HepG2 (cell line): Measurements from ENCODE around the gene MAP3K3. TPM values are rescaled to one million over a fixed set of nuclear protein-coding genes. Genes with fewer than 3 reads are reported as not detected.
A peak's percentile ranks its signal among the peaks of the same experiment; 100 is the strongest.

ENCODE experiments used
- ASH2L ChIP-seq: fragments of 300-600, 200-600 bp; sonication (generic); IDR thresholded peaks from 2 replicates; pipeline ENCODE4 v1.7.0; 2017; ENCODE audit warnings: low read depth, mild to moderate bottlenecking, moderate library complexity, mixed read lengths, low read length; ENCODE audit not compliant: insufficient read length
- ATM ChIP-seq: fragments of 450-650 bp; IDR thresholded peaks from 2 replicates; pipeline ENCODE4 v1.7.1; 2017; ENCODE audit warnings: mild to moderate bottlenecking, borderline replicate concordance
- BRCA1 ChIP-seq: sonication (generic); formaldehyde crosslinking; IDR thresholded peaks from 2 replicates; pipeline ENCODE4 v1.4.0; 2020; ENCODE audit warnings: missing genetic modification reagents
- FOXP1 ChIP-seq, 2 experiments: fragments of 450-650 bp in 1 of 2; IDR thresholded peaks; 2 replicates each; pipeline ENCODE4 v1.6.1; 2017 to 2018; ENCODE audit warnings: antibody characterized with exemption in 1 of 2
- HES4 ChIP-seq: sonication (generic); formaldehyde crosslinking; IDR thresholded peaks from 2 replicates; pipeline ENCODE4 v1.9.0; 2021; ENCODE audit warnings: mild to moderate bottlenecking, missing genetic modification reagents, borderline replicate concordance
- HOXA5 ChIP-seq: sonication (generic); formaldehyde crosslinking; IDR thresholded peaks from 2 replicates; pipeline ENCODE4 v1.4.0; 2020; ENCODE audit warnings: missing genetic modification reagents
- KDM2A ChIP-seq: sonication (generic); formaldehyde crosslinking; IDR thresholded peaks from 2 replicates; pipeline ENCODE4 v1.4.0; 2020; ENCODE audit warnings: low read depth, missing genetic modification reagents, borderline replicate concordance
- KLF13 ChIP-seq: sonication (generic); formaldehyde crosslinking; IDR thresholded peaks from 2 replicates; pipeline ENCODE4 v1.4.0; 2020; ENCODE audit warnings: mild to moderate bottlenecking, missing genetic modification reagents
- KLF15 ChIP-seq: sonication (generic); formaldehyde crosslinking; IDR thresholded peaks from 2 replicates; pipeline ENCODE4 v1.8.1; 2023; ENCODE audit warnings: borderline replicate concordance, mild to moderate bottlenecking, inconsistent platforms, missing genetic modification reagents, mixed read lengths
- MAFF ChIP-seq: IDR thresholded peaks from 2 replicates; pipeline ENCODE4 v1.6.1; 2011; ENCODE audit warnings: low read depth, low read length, improper control_type of control experiment
- PHF21A ChIP-seq: sonication (generic); formaldehyde crosslinking; IDR thresholded peaks from 2 replicates; pipeline ENCODE4 v1.5.0; 2020; ENCODE audit warnings: mild to moderate bottlenecking, missing genetic modification reagents
- REL ChIP-seq: sonication (generic); formaldehyde crosslinking; conservative IDR thresholded peaks from 2 replicates; pipeline ENCODE4 v1.8.0; 2022; ENCODE audit warnings: mild to moderate bottlenecking, missing genetic modification reagents, moderate library complexity
- TRIM24 ChIP-seq: sonication (generic); formaldehyde crosslinking; IDR thresholded peaks from 2 replicates; pipeline ENCODE4 v1.8.0; 2022; ENCODE audit warnings: mild to moderate bottlenecking, missing genetic modification reagents
- U2AF1 ChIP-seq: fragments of 200-400 bp; formaldehyde crosslinking; optimal IDR thresholded peaks from 2 replicates; pipeline ENCODE3; 2017; ENCODE audit warnings: mild to moderate bottlenecking, low read depth, low read length
- ZBTB38 ChIP-seq: sonication (generic); formaldehyde crosslinking; IDR thresholded peaks from 2 replicates; pipeline ENCODE4 v1.5.1; 2020; ENCODE audit warnings: mild to moderate bottlenecking, missing genetic modification reagents
- ZFP36 ChIP-seq: fragments of 150-350 bp; IDR thresholded peaks from 2 replicates; pipeline ENCODE4 v1.6.1; 2018; ENCODE audit warnings: borderline replicate concordance, low read length, low read depth; ENCODE audit not compliant: partially characterized antibody
- ZFP82 ChIP-seq: sonication (generic); formaldehyde crosslinking; IDR thresholded peaks from 2 replicates; pipeline ENCODE4 v1.5.1; 2020; ENCODE audit warnings: mild to moderate bottlenecking, missing genetic modification reagents, borderline replicate concordance
- ZMYM4 ChIP-seq: sonication (generic); formaldehyde crosslinking; IDR thresholded peaks from 2 replicates; pipeline ENCODE4 v1.8.1; 2023; ENCODE audit warnings: mild to moderate bottlenecking, missing genetic modification reagents
- ZNF121 ChIP-seq: sonication (generic); formaldehyde crosslinking; IDR thresholded peaks from 2 replicates; pipeline ENCODE4 v1.5.0; 2020; ENCODE audit warnings: mild to moderate bottlenecking, missing genetic modification reagents
- ZNF24 ChIP-seq: fragments of 450-650 bp; IDR thresholded peaks from 2 replicates; pipeline ENCODE4 v1.6.1; 2017; ENCODE audit warnings: antibody characterized with exemption, mild to moderate bottlenecking
- ZNF652 ChIP-seq: IDR thresholded peaks from 2 replicates; pipeline ENCODE4 v1.6.1; 2016; ENCODE audit warnings: low read depth, borderline replicate concordance
- ZNF737 ChIP-seq: sonication (generic); formaldehyde crosslinking; IDR thresholded peaks from 2 replicates; pipeline ENCODE4 v1.5.0; 2020; ENCODE audit warnings: missing genetic modification reagents, mild to moderate bottlenecking, borderline replicate concordance
- polyA plus RNA-seq, 8 experiments: library from polyadenylated mRNA; depleted of rRNA in 3 of 8; stranded (reverse) in 7 of 8; unstranded in 1 of 8; fragments of >200 nt; fragmentation: Illumina TruSeq in 4 of 8; extraction: Trizol in 4 of 8; gene quantifications; 2 replicates each; pipeline versions ENCODE4 v1.2.1 to v1.2.3, GENCODE V29; 2011 to 2016; ENCODE audit warnings: low read depth in 4 of 8, missing spikeins in 1 of 8, mixed read lengths in 1 of 8; ENCODE audit not compliant: insufficient read depth in 1 of 8
- total RNA-seq, 5 experiments: library from RNA; depleted of rRNA; stranded (reverse); fragments of >200 nt; fragmentation: Illumina TruSeq; extraction: Trizol; gene quantifications; 2 replicates each; pipeline ENCODE4 v1.2.3, GENCODE V29; 2016; ENCODE audit warnings: low read depth in 1 of 5
- TF ChIP-seq, protein P1 (sequence below): sonication (generic); formaldehyde crosslinking; IDR thresholded peaks from 2 replicates; pipeline ENCODE4 v1.5.0; 2020; ENCODE audit warnings: missing genetic modification reagents
- TF ChIP-seq, protein P2 (sequence below): sonication (generic); formaldehyde crosslinking; IDR thresholded peaks from 2 replicates; pipeline ENCODE4 v1.5.0; 2020; ENCODE audit warnings: mild to moderate bottlenecking, missing genetic modification reagents, borderline replicate concordance
- TF ChIP-seq, protein P3 (sequence below): sonication (generic); formaldehyde crosslinking; IDR thresholded peaks from 2 replicates; pipeline ENCODE4 v1.8.1; 2022; ENCODE audit warnings: mild to moderate bottlenecking, missing genetic modification reagents

MAP3K3 gene
- total and polyA plus RNA-seq, 2 of the 13 experiments (the other 11 are each of a cell fraction or from before 2014, with no cell fraction given) = 17.7 to 21.8 TPM

DNA sequence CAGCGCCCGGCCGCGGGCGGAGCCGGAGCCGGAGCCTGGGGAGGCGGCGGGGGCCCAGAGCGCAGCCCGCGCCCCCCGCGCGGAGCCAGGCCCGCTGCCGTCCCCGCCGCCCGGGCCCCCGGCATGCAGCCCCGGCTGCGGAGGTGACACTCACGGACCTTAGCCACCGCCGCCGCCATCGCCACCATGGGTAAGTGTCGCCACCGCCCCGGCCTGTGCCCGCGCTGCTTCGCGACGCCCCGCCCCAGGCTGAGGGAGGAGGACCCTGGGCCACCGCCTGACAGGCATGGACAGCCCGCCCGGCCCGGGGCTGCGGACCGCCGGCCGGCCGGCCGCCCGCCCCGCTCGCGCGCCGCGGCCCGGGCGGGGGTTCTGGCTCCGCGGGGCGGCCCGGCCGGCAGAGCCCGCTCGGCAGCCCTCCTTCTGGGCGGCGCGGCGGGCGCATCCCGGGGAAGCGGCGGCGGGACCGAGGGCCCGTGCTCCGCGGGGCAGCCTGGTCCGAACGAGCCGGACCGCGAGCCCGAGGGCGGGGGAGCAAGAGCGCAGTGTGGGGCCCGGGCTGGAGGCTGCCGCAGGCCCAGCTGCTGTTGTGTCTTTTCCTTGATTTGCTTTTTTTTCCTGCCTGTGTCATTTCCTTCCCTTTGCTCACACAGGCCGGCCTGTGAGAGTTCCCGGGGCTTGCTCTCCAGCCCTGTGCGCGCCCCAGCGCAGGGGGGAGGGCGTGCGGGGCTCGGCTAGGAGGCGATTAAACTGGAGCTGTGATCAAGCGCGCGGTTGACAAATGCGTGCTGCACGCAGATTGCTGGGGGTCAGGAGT lies 565 bp downstream of the MAP3K3 start (continued):
- no peak for TF ChIP-seq BRCA1 (CRISPR knock-in tag)
- TF ChIP-seq ZMYM4 = no peak
- TF ChIP-seq ZNF737 (CRISPR knock-in tag) = no peak
- TF ChIP-seq, protein P1, sequence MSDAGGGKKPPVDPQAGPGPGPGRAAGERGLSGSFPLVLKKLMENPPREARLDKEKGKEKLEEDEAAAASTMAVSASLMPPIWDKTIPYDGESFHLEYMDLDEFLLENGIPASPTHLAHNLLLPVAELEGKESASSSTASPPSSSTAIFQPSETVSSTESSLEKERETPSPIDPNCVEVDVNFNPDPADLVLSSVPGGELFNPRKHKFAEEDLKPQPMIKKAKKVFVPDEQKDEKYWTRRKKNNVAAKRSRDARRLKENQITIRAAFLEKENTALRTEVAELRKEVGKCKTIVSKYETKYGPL (CRISPR knock-in tag) = no peak
- TF ChIP-seq ASH2L = peak; percentile 65
- no peak for TF ChIP-seq ZNF24
- no peak for TF ChIP-seq ZBTB38 (CRISPR knock-in tag)
- TF ChIP-seq TRIM24 (CRISPR knock-in tag) = no peak
- TF ChIP-seq KLF15 (CRISPR knock-in tag) = no peak
- no peak for TF ChIP-seq ZNF652 (CRISPR knock-in tag)
- TF ChIP-seq HES4 = peak; percentile 60; the same call in 1 of the 2 replicates
- no peak for TF ChIP-seq HOXA5 (CRISPR knock-in tag)
- TF ChIP-seq ZFP36 = no peak
- TF ChIP-seq ZNF121 (CRISPR knock-in tag) = no peak
- TF ChIP-seq PHF21A = no peak
- no peak for TF ChIP-seq ATM
- TF ChIP-seq FOXP1 (IDR thresholded peaks at IDR 0.05) = no peak
- TF ChIP-seq FOXP1 (CRISPR knock-in tag; IDR thresholded peaks at IDR 0.05) = no peak
- no peak for TF ChIP-seq MAFF
- no peak for TF ChIP-seq U2AF1
- no peak for TF ChIP-seq REL
- TF ChIP-seq, protein P2, sequence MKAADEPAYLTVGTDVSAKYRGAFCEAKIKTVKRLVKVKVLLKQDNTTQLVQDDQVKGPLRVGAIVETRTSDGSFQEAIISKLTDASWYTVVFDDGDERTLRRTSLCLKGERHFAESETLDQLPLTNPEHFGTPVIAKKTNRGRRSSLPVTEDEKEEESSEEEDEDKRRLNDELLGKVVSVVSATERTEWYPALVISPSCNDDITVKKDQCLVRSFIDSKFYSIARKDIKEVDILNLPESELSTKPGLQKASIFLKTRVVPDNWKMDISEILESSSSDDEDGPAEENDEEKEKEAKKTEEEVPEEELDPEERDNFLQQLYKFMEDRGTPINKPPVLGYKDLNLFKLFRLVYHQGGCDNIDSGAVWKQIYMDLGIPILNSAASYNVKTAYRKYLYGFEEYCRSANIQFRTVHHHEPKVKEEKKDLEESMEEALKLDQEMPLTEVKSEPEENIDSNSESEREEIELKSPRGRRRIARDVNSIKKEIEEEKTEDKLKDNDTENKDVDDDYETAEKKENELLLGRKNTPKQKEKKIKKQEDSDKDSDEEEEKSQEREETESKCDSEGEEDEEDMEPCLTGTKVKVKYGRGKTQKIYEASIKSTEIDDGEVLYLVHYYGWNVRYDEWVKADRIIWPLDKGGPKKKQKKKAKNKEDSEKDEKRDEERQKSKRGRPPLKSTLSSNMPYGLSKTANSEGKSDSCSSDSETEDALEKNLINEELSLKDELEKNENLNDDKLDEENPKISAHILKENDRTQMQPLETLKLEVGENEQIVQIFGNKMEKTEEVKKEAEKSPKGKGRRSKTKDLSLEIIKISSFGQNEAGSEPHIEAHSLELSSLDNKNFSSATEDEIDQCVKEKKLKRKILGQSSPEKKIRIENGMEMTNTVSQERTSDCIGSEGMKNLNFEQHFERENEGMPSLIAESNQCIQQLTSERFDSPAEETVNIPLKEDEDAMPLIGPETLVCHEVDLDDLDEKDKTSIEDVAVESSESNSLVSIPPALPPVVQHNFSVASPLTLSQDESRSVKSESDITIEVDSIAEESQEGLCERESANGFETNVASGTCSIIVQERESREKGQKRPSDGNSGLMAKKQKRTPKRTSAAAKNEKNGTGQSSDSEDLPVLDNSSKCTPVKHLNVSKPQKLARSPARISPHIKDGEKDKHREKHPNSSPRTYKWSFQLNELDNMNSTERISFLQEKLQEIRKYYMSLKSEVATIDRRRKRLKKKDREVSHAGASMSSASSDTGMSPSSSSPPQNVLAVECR (CRISPR knock-in tag) = peak; percentile 60
- TF ChIP-seq KLF13 (CRISPR knock-in tag) = no peak
- TF ChIP-seq KDM2A = peak; percentile 61
- 0 out of 2 replicates have a peak, but pooled peaks have one; percentile 1 for TF ChIP-seq ZFP82 (CRISPR knock-in tag)
- TF ChIP-seq, protein P3, sequence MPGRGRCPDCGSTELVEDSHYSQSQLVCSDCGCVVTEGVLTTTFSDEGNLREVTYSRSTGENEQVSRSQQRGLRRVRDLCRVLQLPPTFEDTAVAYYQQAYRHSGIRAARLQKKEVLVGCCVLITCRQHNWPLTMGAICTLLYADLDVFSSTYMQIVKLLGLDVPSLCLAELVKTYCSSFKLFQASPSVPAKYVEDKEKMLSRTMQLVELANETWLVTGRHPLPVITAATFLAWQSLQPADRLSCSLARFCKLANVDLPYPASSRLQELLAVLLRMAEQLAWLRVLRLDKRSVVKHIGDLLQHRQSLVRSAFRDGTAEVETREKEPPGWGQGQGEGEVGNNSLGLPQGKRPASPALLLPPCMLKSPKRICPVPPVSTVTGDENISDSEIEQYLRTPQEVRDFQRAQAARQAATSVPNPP (CRISPR knock-in tag) = no peak
